GM12878 (cell line): ENCODE results near the gene SLC4A5. TPM values are rescaled to one million over a fixed set of nuclear protein-coding genes. Genes with fewer than 3 reads are reported as not detected.

Source experiments
- ATAC-seq: fragments of 200-7000 bp; cut with Tn5 transposase; 3 replicates; pipeline ENCODE4 v1.9.1; 2020; ENCODE audit warnings: mild to moderate bottlenecking, moderate library complexity
- BruUV-seq: library from RNA; stranded (reverse); fragments of 400-500 nt; replicated peaks from 2 replicates; lab custom pipeline; 2021; lab: Mats Ljungman, UMichigan
- CTCF ChIA-PET: fragments of 300-600 bp; sonication (Branson Sonifier 250); formaldehyde crosslinking; extraction: SDS; loops from one replicate; lab custom pipeline; 2021; ENCODE audit warnings: inconsistent platforms; lab: Yijun Ruan, JAX
- POLR2A ChIA-PET: fragments of 350-600 bp; formaldehyde crosslinking; extraction: SDS; loops from one replicate; lab custom pipeline; 2021; ENCODE audit warnings: inconsistent platforms; lab: Charles Lee
- RAD21 ChIA-PET: fragments of 300-600 bp; sonication (Branson Sonifier 250); formaldehyde crosslinking; loops from one replicate; lab custom pipeline; 2023; ENCODE audit warnings: antibody characterized with exemption; ENCODE audit not compliant: unreplicated experiment; lab: Charles Lee
- SMC1A ChIA-PET: fragments of 300-600 bp; sonication (Branson Sonifier 250); formaldehyde crosslinking; loops from one replicate; lab custom pipeline; 2023; ENCODE audit not compliant: unreplicated experiment, uncharacterized antibody; lab: Charles Lee
- DNase-seq: peaks from one replicate; pipeline ENCODE4 v3.0.0-alpha.2; 2011; ENCODE audit warnings: low read depth, low spot score
- FAIRE-seq: peaks from 3 replicates; lab custom pipeline; 2011; peaks lifted over from hg19 to GRCh38; lab: Jason Lieb, UNC
- H2AFZ ChIP-seq: 2 replicates; pipeline ENCODE4 v1.6.0; 2011; ENCODE audit warnings: low read depth, low read length, control low read depth; ENCODE audit not compliant: control insufficient read depth
- H3K27ac ChIP-seq: 2 replicates; pipeline ENCODE4 v1.5.1; 2011; ENCODE audit warnings: control low read depth; ENCODE audit not compliant: control insufficient read depth, insufficient read depth
- H3K27me3 ChIP-seq, 2 experiments: replicated peaks in 1 of 2; 2 replicates each; pipeline versions ENCODE4 v1.6.0 to v1.6.1; 2011; ENCODE audit warnings: low read length in 1 of 2; ENCODE audit not compliant: control insufficient read depth in 2 of 2, insufficient read depth in 2 of 2
- H3K36me3 ChIP-seq, 2 experiments: 2 replicates each; pipeline ENCODE4 v1.5.1; 2011; ENCODE audit warnings: low read length in 1 of 2; ENCODE audit not compliant: control insufficient read depth in 2 of 2, insufficient read depth in 2 of 2
- H3K4me1 ChIP-seq: 2 replicates; pipeline ENCODE4 v1.6.1; 2011; ENCODE audit warnings: mild to moderate bottlenecking, low read length, moderate library complexity, mixed read lengths; ENCODE audit not compliant: control insufficient read depth, insufficient read depth
- H3K4me2 ChIP-seq: 2 replicates; pipeline ENCODE4 v1.6.0; 2011; ENCODE audit warnings: control low read depth; ENCODE audit not compliant: control insufficient read depth, insufficient read depth
- H3K4me3 ChIP-seq: fragments of 200-600 bp; sonication (generic); 2 replicates; pipeline ENCODE4 v1.5.1; 2016
- H3K79me2 ChIP-seq: 2 replicates; pipeline ENCODE4 v1.6.0; 2011; ENCODE audit warnings: low read length; ENCODE audit not compliant: control insufficient read depth, insufficient read depth
- H3K9ac ChIP-seq: 2 replicates; pipeline ENCODE4 v1.8.0; 2011; ENCODE audit warnings: low read length, control low read depth, mixed read lengths; ENCODE audit not compliant: control insufficient read depth, insufficient read depth
- H3K9me3 ChIP-seq: replicated peaks from 3 replicates; pipeline ENCODE4 v1.5.1; 2011; ENCODE audit warnings: mild to moderate bottlenecking, low read length; ENCODE audit not compliant: control insufficient read depth, insufficient read depth
- H4K20me1 ChIP-seq: 2 replicates; pipeline ENCODE4 v1.6.0; 2011; ENCODE audit not compliant: control insufficient read depth, insufficient read depth
- EED ChIP-seq: sonication (generic); IDR thresholded peaks from 2 replicates; pipeline ENCODE4 v1.6.1; 2016; ENCODE audit warnings: antibody characterized with exemption, low read depth
- EP300 ChIP-seq, 2 experiments: fragments of 150-350 bp in 1 of 2; IDR thresholded peaks; 2 replicates each; pipeline ENCODE4 v1.6.1; 2011 to 2012; ENCODE audit warnings: low read depth in 2 of 2, low read length in 2 of 2, borderline replicate concordance in 1 of 2, improper control_type of control experiment in 1 of 2, inconsistent platforms in 1 of 2; ENCODE audit not compliant: control insufficient read depth in 1 of 2
- IRF4 ChIP-seq: IDR thresholded peaks from 2 replicates; pipeline ENCODE4 v1.6.1; 2011; ENCODE audit warnings: low read depth, low read length
- LARP7 ChIP-seq: fragments of 450-650 bp; IDR thresholded peaks from 2 replicates; pipeline ENCODE4 v1.6.1; 2017; ENCODE audit warnings: mild to moderate bottlenecking
- POLR2A ChIP-seq: IDR thresholded peaks from 2 replicates; pipeline ENCODE4 v1.6.1; 2011; ENCODE audit warnings: low read depth, mild to moderate bottlenecking, low read length
- POLR2AphosphoS5 ChIP-seq: IDR thresholded peaks from 2 replicates; pipeline ENCODE4 v1.6.1; 2011; ENCODE audit warnings: mild to moderate bottlenecking, low read length, inconsistent platforms
- SMAD1 ChIP-seq: fragments of 450-650 bp; IDR thresholded peaks from 2 replicates; pipeline ENCODE4 v1.6.1; 2018; ENCODE audit warnings: mild to moderate bottlenecking, low read depth; ENCODE audit not compliant: partially characterized antibody
- TCF3 ChIP-seq: IDR thresholded peaks from 2 replicates; pipeline ENCODE4 v1.6.1; 2012; ENCODE audit warnings: low read depth, mild to moderate bottlenecking, low read length, borderline replicate concordance; ENCODE audit not compliant: insufficient read depth
- ZNF217 ChIP-seq: fragments of 450-650 bp; IDR thresholded peaks from 2 replicates; pipeline ENCODE4 v1.6.1; 2017; ENCODE audit warnings: antibody characterized with exemption, mild to moderate bottlenecking
- WGBS: methylation state at CpG from one replicate; pipeline ENCODE4 v1.1.6; 2016; ENCODE audit warnings: low lambda C conversion rate; ENCODE audit not compliant: insufficient replicate concordance, insufficient coverage; ENCODE audit errors: missing lambda C conversion rate; 5-methylcytosine and 5-hydroxymethylcytosine counted together
- in situ Hi-C: fragments of 300-500 bp; cut with MboI; formaldehyde crosslinking; loops from 9 replicates; pipeline ENCODE4 v1.14.3; 2018; ENCODE audit warnings: mixed read lengths
- intact Hi-C: fragments of 100-400 bp; cut with micrococcal nuclease; formaldehyde crosslinking; loops from one replicate; pipeline ENCODE4 v1.14.2; 2022; ENCODE audit not compliant: unreplicated experiment
- polyA plus RNA-seq, 11 experiments: library from polyadenylated mRNA; depleted of rRNA in 4 of 11; unstranded in 6 of 11; stranded (reverse) in 5 of 11; fragments of >200 nt; fragmentation: Nextera tagmentation in 4 of 11; fragmentation: Illumina TruSeq in 1 of 11; extraction: Ambion mirVana in 4 of 11; extraction: Trizol in 1 of 11; gene quantifications; 1 replicate in 1 of 11; 2 replicates in 10 of 11; pipeline versions ENCODE4 v1.2.1 to v1.2.3, GENCODE V29; 2011 to 2016; ENCODE audit warnings: inconsistent platforms in 2 of 11, missing spikeins in 2 of 11, low read depth in 1 of 11
- total RNA-seq, 4 experiments: library from RNA; depleted of rRNA in 3 of 4; stranded (reverse); fragments of >200 nt in 3 of 4; fragmentation: Illumina TruSeq in 1 of 4; extraction: Trizol in 1 of 4; gene quantifications; 2 replicates each; pipeline versions ENCODE4 v1.2.1 to v1.2.3, GENCODE V29; 2013 to 2021

SLC4A5 gene
- total and polyA plus RNA-seq, 10 of the 15 experiments (the other 5 are each of a cell fraction or from before 2014, with no cell fraction given) = 0.15 to 4.7 (median 1.6) TPM

GRCh38 chr2:74204436-74204835 is 138.8 kb downstream of the SLC4A5 start:
- intact Hi-C loops = loop anchor here (1.0 to 5.0 kb wide), 2 partner anchors 29 to 37 kb away; no protein-coding TSS in a partner anchor
- Histone ChIP-seq H3K4me3 (peak overlapping the region; percentile 11; the same call in 1 of the 2 replicates), H3K9me3 (no peaks in the 10 kb centered on the region), H4K20me1 (peaks cover 3% of the 10 kb centered on the region; the same call in 1 of the 2 replicates), H3K4me1 (peaks cover 25% of the 10 kb centered on the region), H3K36me3 (peaks cover 4 to 24% of the 10 kb centered on the region in 2 experiments; a peak in 3 of 4 replicates), H3K79me2 (peaks cover 87% of the 10 kb centered on the region)
- ATAC-seq (no peak), FAIRE-seq (no peak)
- RAD21 ChIA-PET = interaction anchor here (1.1 to 3.8 kb wide), 7 partner anchors 11 to 296 kb away, joined by 3 to 20 read pairs (median 4); partner anchors contain the start of gene MOB1A
- POLR2A ChIA-PET = interaction anchor here (0.6 to 5.5 kb wide), 5 partner anchors 13 to 265 kb away, joined by 3 to 45 read pairs (median 4); partner anchors contain the start of gene MOB1A
- SMC1A ChIA-PET = interaction anchor here (0.7 to 4.3 kb wide), 16 partner anchors 10 to 131 kb away, joined by 3 to 28 read pairs (median 4); partner anchors contain the start of gene MOB1A
- CTCF ChIA-PET = interaction anchor here (0.9 to 3.7 kb wide), 13 partner anchors 12 to 380 kb away, joined by 3 to 15 read pairs (median 4); partner anchors contain the start of genes BOLA3 and MOB1A
- 49% methylated on average over 3 of the region's 3 CpGs for WGBS
- TF ChIP-seq SMAD1 = no peak
- TF ChIP-seq ZNF217 = no peak
- no peak for TF ChIP-seq TCF3
- no peak for TF ChIP-seq IRF4
- TF ChIP-seq POLR2AphosphoS5 = no peak
- TF ChIP-seq LARP7 = no peak
- 0 out of 2 replicates have a peak, but pooled peaks have one; percentile 25 for TF ChIP-seq POLR2A
- TF ChIP-seq EP300 (IDR thresholded peaks at IDR 0.05; ENCODE audit: borderline replicate concordance in 1 of 2, control insufficient read depth in 1 of 2, low read depth in 2 of 2, low read length in 2 of 2) = no peak
- TF ChIP-seq EED = no peak
- TF ChIP-seq, all 136 proteins: peak for 1
- Histone ChIP-seq H3K27ac (peak overlapping the region; percentile 13; the same call in 1 of the 2 replicates), H2AFZ (no peak overlapping the region), H3K9ac (peak overlapping the region; percentile 5; the same call in 1 of the 2 replicates), H3K27me3 (no peaks in the 10 kb centered on the region), H3K4me2 (peak overlapping the region; percentile 71)
- in situ Hi-C loops = no loop called here
- no TSS peak for BruUV-seq
- no peak for DNase-seq
